OCI-LY3 (cell line): ENCODE results near the gene ZNF516.

Experiments
- EZH2phosphoT487 ChIP-seq: fragments of 200-600 bp; shearing (Covaris generic); IDR thresholded peaks from 2 replicates; pipeline ENCODE4 v1.6.1; 2018; ENCODE audit warnings: antibody characterized with exemption, mixed run types, low read depth
- TF ChIP-seq, protein P1 (sequence below): fragments of 200-600, 300-600 bp; sonication (generic); IDR thresholded peaks from 2 replicates; pipeline ENCODE4 v1.5.1; 2014; ENCODE audit warnings: antibody characterized with exemption, low read length, low read depth

DNA sequence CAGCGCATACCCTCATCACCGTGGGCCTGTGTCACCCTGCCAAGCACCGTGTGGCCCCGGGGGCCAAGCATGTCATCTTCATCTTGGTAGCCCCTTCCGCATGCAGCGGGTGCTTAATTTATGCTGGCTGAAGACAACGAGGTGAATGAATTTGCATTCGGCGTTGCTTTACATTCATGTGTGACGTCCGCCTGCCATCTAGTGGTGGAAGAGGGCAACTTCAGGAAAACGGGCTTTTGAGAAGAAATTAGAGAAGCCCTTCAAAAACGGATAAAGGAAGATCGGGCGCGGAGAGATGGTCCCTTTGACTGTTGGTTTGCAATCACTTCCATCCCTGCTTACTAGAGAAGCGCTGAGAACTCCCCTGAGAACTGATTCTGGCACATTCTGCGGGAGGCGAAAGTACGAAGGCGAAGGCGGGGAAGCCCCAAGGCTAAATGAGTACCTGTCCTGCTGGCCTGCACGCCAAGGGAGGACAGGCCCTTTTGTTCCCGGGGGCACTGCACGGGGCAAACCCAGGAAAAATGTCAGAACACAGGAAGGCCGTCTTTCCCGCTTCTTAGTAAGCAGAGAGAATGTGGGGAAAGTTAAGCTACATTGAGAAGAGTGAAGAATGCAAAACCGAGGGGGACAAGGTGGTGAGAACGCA is 145.9 kb downstream of the ZNF516 start:
- TF ChIP-seq, protein P1, sequence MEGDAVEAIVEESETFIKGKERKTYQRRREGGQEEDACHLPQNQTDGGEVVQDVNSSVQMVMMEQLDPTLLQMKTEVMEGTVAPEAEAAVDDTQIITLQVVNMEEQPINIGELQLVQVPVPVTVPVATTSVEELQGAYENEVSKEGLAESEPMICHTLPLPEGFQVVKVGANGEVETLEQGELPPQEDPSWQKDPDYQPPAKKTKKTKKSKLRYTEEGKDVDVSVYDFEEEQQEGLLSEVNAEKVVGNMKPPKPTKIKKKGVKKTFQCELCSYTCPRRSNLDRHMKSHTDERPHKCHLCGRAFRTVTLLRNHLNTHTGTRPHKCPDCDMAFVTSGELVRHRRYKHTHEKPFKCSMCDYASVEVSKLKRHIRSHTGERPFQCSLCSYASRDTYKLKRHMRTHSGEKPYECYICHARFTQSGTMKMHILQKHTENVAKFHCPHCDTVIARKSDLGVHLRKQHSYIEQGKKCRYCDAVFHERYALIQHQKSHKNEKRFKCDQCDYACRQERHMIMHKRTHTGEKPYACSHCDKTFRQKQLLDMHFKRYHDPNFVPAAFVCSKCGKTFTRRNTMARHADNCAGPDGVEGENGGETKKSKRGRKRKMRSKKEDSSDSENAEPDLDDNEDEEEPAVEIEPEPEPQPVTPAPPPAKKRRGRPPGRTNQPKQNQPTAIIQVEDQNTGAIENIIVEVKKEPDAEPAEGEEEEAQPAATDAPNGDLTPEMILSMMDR: peak; percentile 100
- TF ChIP-seq EZH2phosphoT487: no peak
